Right forelimb (tissue), 1 donor: ENCODE results near the gene PRMT7.

Experiments
- DNase-seq: peaks from one replicate; pipeline ENCODE4 v3.0.0-alpha.2; 2018

Gene PRMT7

GRCh38 chr16:68379472-68380347, 68.9 kb downstream of the PRMT7 start:
- no peak for DNase-seq

- DNase-seq, result no peak
These were observed 69.5 kb downstream of the PRMT7 start for GRCh38 chr16:68380348-68380670.

GRCh38 chr16:68380676-68381362, 70.0 kb downstream of the PRMT7 start:
- no peak for DNase-seq

GRCh38 chr16:68381363-68381724, 70.5 kb downstream of the PRMT7 start:
- no peak for DNase-seq

- DNase-seq, result no peak
These were observed 71.5 kb downstream of the PRMT7 start for GRCh38 chr16:68382296-68382718.

- no peak for DNase-seq
These were observed 73.0 kb downstream of the PRMT7 start for GRCh38 chr16:68383858-68384257.

GRCh38 chr16:68384288-68385161, 73.7 kb downstream of the PRMT7 start:
- no peak for DNase-seq

- DNase-seq, result no peak
These were observed 74.6 kb downstream of the PRMT7 start for GRCh38 chr16:68385371-68385770.

- DNase-seq, result no peak
These were observed 75.8 kb downstream of the PRMT7 start for GRCh38 chr16:68386628-68387027.

GRCh38 chr16:68387301-68387700, 76.5 kb downstream of the PRMT7 start:
- DNase-seq, result no peak

GRCh38 chr16:68388124-68388523, 77.3 kb downstream of the PRMT7 start:
- DNase-seq, result no peak

- peak; percentile 60 for DNase-seq
These were observed 78.2 kb downstream of the PRMT7 start for GRCh38 chr16:68389006-68389405.

- DNase-seq, result no peak
These were observed 79.0 kb downstream of the PRMT7 start for GRCh38 chr16:68389750-68390371.

GRCh38 chr16:68393333-68393732, 82.5 kb downstream of the PRMT7 start:
- DNase-seq, result no peak

- no peak for DNase-seq
These were observed 84.5 kb downstream of the PRMT7 start for GRCh38 chr16:68395167-68395786.

GRCh38 chr16:68395815-68396214, 85.0 kb downstream of the PRMT7 start:
- no peak for DNase-seq

GRCh38 chr16:68396481-68396880, 85.7 kb downstream of the PRMT7 start:
- no peak for DNase-seq

GRCh38 chr16:68397710-68398201, 86.9 kb downstream of the PRMT7 start:
- DNase-seq, result peak; percentile 55

GRCh38 chr16:68399456-68399855, 88.6 kb downstream of the PRMT7 start:
- DNase-seq, result no peak

GRCh38 chr16:68400083-68400923, 89.5 kb downstream of the PRMT7 start:
- DNase-seq, result no peak

- DNase-seq, result no peak
These were observed 90.2 kb downstream of the PRMT7 start for GRCh38 chr16:68400924-68401460.
